ENCODE data around the gene MSH3.
A peak's percentile ranks its signal among the peaks of the same experiment; 100 is the strongest.
"Not testable (repeated sequence)": the region's sequence is repeated elsewhere in the genome, so short reads cannot be mapped to it uniquely, and the experiment has no call there.

Gene MSH3

DNA sequence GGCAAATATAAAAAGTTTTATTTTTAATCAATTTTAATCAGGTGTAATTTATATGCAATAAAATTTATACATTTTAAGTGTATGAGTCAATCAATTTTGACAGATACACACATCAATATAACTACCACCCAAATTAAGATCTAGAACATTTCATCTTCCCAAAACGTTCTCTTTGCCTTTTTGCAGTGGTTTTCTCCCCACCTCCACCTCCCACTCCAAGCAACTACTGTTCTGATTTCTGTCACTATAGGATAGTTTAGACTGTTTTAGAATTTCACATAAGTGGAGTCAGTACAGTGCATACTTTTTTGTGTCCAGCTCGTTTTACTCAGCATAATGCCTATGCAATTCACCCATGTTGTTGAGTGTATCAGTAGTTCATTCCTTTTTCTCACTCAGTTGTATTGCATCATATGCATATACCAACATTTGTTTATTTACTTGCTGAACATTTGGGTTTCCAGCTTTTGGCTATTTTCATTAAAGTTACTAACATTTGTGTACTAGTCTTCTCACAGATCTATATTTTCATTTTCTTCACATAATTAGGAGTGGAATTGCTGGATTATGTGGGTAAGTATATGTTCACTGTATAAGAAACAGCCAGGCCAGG lies 52.5 kb downstream of the MSH3 start:
- no peak for DNase-seq (ENCODE audit: low spot score)

DNA sequence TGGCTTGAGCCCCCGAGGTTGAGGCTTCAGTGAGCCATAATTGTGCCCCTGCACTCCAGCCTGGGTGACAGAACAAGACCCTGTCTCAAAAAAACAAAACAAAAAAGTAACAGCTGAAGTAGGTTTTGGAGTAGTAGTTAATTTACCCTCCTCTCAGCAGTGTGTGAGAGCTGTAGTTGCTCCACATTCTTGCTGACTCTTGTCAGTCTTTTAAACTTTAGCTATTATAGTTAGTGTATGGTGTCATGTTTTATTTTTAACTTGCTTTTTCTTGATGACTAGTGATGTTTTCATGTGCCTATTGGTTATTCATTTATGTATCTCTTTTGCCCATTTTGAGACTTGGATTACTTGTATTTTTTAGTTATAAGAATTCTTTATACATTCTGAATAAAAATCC lies 53.2 kb downstream of the MSH3 start:
- DNase-seq (ENCODE audit: low spot score), result no peak

DNA sequence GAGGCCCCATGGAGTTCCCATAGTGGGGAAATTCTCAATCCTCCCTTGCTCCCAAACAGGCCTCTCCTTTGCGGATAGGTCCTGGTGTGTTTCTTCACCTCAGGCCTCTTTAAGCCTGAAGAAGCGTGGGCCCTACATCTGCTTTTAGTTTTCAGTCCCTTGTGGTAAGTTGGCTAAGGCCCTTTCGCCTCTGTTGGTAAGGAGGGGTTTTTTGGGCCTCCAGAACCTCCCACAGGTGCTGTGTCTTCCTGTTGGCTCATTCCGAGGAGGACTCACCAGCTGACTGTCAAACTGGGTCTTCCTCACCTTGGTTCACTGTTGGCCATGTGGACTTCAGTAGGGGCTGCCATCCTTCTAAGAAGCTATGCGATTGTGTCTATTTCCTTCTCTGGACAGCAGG lies 56.8 kb downstream of the MSH3 start:
- DNase-seq (ENCODE audit: low spot score), result no peak

DNA sequence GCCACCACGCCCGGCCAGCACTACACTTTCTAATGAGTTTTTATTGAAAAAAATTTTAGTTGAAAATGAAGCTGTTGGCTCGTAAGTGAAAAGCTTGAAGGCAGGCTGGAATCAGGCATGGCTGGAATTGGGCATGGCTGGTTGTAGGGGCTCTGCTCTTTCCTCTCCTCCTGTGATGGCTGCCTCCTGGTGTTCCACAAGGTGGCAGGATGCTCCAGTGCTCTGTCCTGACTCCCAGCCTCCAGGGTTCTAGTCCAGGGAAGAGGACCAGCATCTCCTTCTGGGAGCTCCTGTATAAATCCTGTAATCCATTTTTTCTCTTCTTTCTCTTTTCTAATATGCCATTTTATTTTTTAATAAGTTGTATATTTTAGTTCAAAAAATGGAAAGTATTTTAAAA lies 57.5 kb downstream of the MSH3 start:
- peak; percentile 36 for DNase-seq (ENCODE audit: low spot score)

DNA sequence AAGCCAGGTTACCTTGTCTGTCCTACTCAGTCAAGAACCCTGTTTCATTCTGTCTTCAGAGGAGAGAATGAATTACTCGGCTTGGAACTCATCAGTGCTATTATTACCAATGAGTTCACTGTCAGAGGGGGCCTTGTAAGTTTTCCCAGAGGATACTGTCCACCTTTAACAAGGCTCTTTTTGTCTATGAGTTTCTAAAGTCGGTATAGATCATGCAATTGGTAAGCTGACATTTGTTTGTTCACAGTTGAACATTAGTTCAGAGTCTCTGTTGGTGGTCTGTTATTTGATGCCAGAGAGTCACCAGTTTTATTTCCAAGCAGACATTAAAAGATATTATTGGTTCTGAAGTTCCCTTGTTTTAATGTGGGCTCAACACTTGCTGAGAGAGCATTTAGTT lies 58.5 kb downstream of the MSH3 start:
- DNase-seq (ENCODE audit: low spot score), result no peak

DNA sequence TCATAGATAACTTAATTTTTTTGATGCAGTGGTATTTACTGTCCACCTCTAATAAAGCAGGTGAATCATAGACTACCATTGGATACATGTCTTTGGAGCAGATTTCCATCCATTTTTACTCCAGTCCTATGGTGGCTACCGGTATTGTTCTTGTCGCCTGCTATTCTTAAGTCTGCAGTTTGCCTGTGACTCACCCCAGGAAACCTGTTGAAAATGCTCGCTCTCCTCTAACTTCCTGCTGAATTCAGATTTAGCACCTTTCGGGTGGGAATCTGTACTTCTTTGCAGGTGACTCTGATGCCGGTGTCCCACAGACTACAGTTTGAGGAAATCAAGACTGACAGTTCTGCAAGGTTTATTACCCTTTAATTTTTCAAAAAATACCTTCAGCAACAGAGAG lies 59.2 kb downstream of the MSH3 start:
- DNase-seq (ENCODE audit: low spot score), result no peak

DNA sequence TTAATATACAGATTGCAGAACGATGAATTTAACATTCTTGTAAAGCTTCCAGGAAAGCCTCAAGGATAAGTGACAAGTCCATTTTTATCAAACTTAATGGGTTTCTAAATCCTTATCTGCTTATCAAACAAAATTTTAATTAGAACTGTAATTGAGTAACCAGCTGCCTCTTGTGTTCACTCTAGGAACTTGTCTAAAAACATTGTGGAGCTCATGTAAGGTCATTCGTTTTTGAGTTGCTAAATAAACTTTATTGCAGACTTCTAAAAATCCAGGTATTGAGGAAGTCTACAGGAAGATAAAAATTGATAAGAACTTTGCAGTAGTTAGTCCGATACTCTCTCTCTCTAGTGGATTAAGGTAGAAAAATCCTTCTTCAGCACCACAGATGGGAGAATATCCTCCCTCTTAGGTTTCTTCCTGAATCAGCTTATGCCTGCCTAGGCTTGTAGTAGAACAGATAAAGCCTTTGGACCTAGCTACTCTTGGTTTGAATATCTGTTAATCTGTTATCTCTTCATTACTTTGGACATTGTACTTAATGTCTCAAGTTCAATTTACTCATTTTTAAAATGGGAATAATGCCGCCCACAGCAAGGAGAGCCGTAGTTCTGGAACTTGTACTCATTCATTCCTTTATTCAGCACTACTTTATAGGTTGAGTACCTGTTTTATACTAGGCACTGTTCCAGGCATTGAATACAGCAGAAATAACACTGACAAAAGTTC lies 60.3 kb downstream of the MSH3 start:
- DNase-seq (ENCODE audit: low spot score), result no peak

DNA sequence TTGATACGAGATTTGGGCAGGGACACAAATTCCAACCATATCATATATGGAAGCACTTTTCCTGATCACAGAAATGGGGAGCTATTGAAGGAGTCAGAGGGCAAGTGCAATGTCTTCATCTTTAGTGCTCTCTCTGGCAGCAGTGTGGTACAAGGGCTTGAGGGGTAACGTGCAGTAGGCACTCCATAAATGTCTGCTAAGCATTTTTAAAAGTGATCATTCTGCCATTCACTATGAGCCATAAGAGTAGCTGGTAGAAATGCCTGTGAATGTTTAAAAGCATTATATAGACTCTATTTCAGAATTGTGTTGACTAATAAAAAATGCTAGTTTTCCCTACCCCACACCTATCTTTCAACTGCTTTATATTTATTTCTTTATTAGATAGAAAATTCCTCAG lies 61.4 kb downstream of the MSH3 start:
- no peak for DNase-seq (ENCODE audit: low spot score)

DNA sequence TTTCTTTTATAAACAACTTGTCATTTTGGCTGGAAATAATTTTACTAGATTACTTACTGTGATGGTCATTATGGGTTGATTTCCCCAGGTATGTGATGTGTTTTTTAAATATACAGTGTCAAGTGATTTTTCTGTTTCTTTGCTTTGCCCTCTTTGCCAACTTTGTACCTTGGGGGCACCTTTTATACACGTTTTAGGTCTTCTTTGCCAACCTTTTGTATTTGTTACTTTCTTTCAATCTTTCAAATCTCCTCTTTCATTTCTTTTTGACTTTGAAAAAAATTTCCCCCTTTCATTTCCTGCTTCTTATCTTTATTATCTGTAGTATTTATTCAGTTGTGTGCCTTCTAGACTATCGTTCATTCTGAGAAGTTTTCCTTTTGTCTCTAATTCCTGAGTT lies 65.7 kb downstream of the MSH3 start:
- no peak for DNase-seq (ENCODE audit: low spot score)

DNA sequence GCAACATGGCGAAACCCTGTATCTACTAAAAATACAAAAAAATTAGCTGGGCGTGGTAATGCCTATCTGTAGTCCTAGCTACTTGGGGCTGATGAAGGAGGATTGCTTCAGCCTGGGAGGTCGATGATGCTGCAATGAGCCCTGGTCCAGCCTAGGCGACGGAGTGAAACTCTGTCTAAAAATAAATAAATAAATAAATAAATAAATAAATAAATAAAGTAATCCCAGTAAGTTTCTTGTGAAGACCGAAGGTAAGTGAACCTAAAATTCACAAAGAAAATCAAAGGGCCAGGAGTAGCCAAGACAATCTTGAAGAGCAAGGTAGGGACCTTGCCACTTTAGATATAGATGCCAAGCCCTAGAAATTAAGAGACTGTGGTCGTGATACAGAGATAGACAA lies 68.5 kb downstream of the MSH3 start:
- no peak for DNase-seq (ENCODE audit: low spot score)

DNA sequence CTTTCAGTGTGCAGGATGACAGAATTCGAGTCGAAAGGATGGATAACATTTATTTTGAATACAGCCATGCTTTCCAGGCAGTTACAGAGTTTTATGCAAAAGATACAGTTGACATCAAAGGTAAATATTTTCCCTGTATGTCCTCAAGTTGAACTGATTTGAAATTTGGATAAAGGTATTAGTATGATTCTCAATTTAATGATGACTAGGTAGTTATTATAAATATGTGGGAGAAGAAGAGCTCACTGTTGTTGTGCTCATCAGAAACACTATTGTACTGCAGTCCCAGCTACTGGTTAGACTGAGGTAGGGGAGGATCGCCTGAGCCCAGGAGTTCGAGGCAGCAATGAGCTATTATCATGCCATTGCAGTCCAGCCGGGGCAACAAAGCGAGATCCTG lies 71.0 kb downstream of the MSH3 start:
- DNase-seq (ENCODE audit: low spot score), result no peak

DNA sequence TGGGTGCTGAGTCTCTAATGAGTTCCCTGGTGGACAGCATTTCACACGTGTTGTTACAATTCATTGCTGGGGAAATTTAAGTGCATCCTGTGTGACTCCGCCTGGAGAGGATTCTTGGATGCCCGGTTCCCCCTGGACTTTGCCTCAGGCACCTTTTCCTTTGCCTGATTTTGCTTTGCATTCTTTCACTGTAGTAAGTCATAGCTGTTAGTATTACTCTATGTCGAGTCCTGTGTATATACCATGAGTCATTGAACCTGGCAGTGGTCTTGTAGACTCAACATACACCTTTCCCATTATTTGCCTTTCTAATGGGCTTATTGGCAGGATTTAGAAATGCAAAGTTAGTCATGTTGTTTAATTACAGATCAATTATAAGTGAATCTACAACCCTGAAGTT lies 82.3 kb downstream of the MSH3 start:
- DNase-seq (ENCODE audit: low spot score), result no peak

DNA sequence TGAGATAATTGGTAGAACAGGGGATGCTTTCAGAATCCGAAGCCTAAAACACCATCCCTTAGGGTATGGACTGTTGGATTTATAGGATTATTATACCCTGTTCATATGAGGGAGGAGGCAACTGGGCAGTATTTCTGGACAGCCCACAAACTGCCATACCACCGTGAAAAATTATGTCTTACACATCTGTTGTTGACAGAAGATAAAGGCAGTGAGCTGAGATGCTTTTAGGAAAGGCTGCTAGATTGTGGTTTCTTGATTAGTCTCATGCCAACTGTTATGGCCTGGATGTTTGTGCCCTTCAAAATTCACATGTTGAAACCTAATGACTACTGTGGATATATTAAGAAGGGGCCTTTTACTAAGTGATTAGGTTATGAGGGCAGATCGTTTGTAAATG lies 84.0 kb downstream of the MSH3 start:
- no peak for DNase-seq (ENCODE audit: low spot score)

DNA sequence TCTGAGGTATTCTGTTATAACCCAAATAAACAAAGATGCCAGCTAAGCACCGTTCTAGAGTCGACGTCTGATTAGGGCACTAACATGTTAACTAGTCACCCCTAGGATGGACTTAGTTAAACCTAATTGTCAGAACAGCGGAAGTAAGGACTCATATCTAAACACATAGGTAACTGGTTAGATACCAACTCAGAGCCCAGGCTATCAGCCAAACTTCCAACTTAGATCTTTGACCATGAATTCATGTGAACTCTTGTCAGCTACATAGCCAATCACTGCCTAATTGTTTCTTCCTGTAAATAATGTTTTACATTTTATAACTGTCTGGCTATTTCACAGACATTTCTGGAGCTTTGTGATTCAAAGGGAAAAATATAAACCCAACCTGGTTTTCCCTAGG lies 84.6 kb downstream of the MSH3 start:
- no peak for DNase-seq (ENCODE audit: low spot score)

DNA sequence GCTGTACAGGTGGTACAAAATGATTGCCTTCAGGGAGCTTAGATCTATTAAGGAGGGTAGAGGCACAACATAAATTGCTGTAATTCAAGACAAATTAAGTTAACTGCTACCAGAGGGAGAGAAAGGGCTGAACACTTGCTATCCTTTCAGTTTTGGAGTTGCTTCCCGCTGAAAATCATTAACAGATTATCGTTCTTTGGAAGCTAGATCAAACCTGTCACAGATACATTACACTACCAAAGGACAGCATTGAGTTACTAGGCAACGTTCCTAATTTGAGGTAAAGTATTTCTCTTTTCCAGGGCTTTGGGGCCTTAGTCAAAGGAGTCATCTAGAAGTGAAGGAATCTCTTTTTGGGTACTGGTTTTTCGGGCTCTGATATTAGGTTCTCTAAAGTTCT lies 85.0 kb downstream of the MSH3 start:
- no peak for DNase-seq (ENCODE audit: low spot score)

DNA sequence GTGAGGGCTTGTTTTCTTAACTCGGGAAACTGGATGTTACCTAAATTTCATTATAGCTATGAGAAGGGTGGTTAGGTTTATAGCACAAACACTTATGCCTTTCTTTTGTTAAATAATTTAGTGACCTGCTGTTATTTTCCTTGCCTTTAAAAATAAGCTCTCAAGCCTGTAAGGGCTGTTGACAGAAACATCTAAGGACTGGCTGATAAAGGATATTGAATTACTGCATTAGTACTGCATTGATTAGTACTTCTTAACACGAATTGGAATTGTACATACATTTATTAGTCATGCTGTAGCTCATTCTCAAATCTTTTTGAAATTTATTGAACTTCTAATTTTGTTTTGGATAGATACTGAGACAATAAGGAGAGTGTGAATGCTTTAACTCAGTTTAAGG lies 85.4 kb downstream of the MSH3 start:
- DNase-seq (ENCODE audit: low spot score), result no peak

DNA sequence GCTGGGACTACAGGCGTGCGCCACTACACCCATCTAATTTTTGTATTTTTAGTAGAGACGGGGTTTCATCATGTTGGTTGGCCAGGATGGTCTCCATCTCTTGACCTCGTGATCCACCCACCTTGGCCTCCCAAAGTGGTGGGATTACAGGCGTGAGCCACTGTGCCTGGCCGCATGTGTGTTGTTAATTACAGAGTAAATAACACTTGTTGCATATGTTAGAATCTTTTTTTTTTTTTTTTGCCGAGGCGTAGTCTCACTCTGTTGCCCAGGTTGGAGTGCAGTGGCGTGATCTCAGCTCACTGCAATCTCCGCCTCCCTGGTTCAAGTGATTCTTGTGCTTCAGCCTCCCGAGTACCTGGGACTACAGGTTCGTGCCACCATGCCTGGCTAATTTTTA lies 86.0 kb downstream of the MSH3 start:
- DNase-seq (ENCODE audit: low spot score), result not testable (repeated sequence)

DNA sequence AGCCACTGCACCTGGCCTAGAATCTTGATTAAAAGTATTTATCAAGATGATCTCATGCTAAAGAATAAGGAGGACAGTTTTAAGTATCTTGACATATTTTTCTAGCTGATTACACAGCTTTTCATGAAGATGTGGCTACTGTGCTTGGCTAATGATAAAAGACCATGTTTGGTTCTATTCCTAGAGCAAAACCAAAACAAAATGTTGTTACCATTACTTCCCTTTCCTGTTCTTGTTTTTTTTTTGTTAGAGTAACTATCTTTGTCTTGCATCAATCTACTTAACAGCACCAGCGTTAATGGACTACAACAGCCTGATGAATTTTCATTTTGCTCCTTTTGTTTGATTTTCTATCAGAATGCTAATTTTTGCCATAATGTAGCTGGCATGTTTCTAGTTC lies 86.5 kb downstream of the MSH3 start:
- no peak for DNase-seq (ENCODE audit: low spot score)

DNA sequence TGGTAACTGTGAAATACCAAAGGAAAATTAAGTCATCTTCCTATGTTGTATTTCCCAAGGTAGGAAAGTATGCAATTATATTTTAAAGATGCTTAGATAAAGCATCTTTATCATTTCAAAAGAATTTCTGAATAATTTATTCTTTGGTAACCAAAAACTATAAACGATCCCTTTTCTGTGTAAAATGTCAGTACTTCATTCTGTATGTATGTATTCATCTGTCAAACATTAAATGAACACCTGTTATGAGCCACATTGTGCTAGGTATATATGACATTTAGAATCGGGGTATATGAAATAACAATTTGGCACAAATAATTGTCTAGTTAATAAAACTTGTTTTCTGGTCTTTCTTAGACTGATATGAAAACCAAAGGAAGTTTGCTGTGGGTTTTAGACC lies 89.7 kb downstream of the MSH3 start:
- DNase-seq (ENCODE audit: low spot score), result no peak

DNA sequence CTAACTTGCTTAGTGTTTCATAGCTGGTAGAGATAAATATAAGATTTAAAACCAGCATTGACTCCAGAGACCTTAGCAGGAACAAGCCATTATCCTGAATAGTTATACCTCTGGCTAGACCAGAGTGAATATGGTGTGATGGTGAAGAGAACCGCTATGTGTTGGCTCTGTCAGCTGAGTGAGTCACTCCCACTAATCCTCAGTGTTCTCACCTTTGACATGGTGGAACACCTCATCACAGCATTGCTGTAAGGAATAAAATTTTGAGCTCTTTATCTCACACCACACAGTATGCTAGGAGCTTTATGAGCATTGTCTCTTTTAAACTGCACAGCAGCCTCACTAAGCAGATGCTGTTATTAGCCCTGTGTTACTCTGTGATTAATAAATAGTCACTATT lies 91.0 kb downstream of the MSH3 start:
- no peak for DNase-seq (ENCODE audit: low spot score)

DNA sequence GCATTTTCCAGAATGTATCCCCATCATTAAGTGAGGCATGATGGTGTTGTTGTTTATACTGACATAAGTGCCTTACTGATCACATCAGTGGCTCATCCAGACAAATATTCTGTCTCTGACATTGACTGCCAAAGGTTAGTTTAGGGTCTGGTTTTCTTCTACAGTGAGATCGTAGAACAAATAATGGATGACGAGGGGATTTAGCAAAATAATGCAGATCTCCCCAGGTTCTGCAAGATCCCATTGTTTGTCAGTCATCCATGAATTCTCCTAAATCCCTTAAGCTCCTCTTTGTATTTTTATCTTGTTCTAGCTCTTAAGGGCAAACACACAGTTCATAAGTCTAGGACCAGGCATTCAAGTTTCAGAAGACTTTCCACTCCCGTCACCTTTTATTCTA lies 93.5 kb downstream of the MSH3 start:
- no peak for DNase-seq (ENCODE audit: low spot score)

DNA sequence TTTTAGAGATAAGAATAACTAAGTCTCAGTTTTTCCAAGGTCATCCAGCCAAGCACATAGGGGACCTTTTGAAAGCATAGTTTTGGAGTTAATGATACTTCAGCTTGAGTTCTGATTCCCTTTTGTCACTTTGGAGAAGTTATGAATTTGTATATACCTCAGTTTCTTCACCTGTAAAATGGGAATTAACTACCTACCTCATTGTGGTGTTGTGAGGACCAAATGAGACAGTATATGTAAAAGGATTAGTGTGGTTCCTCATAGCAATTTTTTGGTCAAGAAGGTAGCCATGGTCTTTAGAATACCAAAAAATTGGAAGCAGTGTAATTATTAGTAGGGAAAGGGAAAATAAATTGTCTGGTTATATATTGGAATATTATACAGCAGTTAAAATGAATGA lies 98.0 kb downstream of the MSH3 start:
- no peak for DNase-seq (ENCODE audit: low spot score)

DNA sequence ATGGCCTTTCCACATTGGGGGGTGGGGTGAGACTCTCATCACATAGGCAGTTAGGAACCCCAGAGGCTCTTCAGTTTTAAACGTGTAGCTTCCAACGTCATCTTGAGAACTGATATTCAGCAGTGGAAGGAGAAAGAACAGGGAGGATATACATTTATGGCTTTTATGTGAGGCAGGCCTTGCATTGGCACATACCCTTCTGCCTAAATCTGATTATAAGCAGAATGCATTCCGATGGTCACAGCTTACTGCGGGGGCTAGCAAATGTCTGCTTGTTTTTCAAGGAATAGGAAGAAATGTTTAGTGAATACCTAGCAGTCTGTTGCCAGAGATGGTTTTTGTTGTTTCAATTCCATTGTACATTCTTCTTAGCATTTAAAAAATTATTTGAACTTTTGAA lies 99.3 kb downstream of the MSH3 start:
- DNase-seq (ENCODE audit: low spot score), result no peak

DNA sequence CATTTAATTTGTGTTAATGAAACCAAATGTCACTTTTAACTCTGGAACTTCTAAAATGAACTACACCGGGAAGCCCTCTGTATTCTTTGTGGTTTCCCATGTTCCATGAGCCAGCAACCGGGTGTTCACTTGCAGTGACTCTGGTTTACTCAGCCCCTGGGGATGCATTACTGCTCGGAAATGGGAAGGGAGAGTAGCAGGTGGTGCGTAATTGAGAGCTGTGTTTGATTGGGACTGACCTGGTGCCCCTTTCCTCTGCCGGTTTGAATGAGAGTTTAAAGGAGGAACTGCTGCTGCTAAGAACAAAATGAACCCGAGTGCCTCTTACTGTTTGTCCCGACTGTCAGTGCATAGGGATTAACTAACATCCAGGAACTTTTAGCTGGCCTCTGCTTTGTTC lies 100.4 kb downstream of the MSH3 start:
- no peak for DNase-seq (ENCODE audit: low spot score)
